Measurements from ENCODE around the gene LPAR5.

The LPAR5 gene

GRCh38 chr12:6614513-6615172 is 21.1 kb downstream of the LPAR5 start:
- H3K36me3 ChIP-seq (replicated peaks; ENCODE audit: low read depth, low read length), result no peaks in the 10 kb centered on the region
- no peaks in the 10 kb centered on the region for H3K27me3 ChIP-seq (ENCODE audit: low read depth, low read length)
- no peak overlapping the region for H3K4me3 ChIP-seq (ENCODE audit: low read length)
- H3K9me3 ChIP-seq (ENCODE audit: insufficient read depth, low read length), result no peaks in the 10 kb centered on the region
- H3K9ac ChIP-seq (ENCODE audit: low read length), result no peak overlapping the region
- H3K4me1 ChIP-seq (ENCODE audit: low read length), result peaks cover 15% of the 10 kb centered on the region
- no peaks in the 10 kb centered on the region for H3K79me2 ChIP-seq (ENCODE audit: low read length)
- TF ChIP-seq CTCF (IDR thresholded peaks at IDR 0.05; ENCODE audit: low read depth, low read length) (no peak), EZH2phosphoT487 (IDR thresholded peaks at IDR 0.05; ENCODE audit: low read depth) (no peak)
- H2AFZ ChIP-seq (ENCODE audit: low read depth, low read length), result no peak overlapping the region
- no peak overlapping the region for H3K27ac ChIP-seq (ENCODE audit: low read length)
- H3K4me2 ChIP-seq (ENCODE audit: low read length), result no peak overlapping the region
- no peaks in the 10 kb centered on the region for H4K20me1 ChIP-seq (ENCODE audit: insufficient read depth, low read length)

GRCh38 chr12:6613776-6614512 is 21.8 kb downstream of the LPAR5 start:
- peaks cover 15% of the 10 kb centered on the region for H3K4me1 ChIP-seq (ENCODE audit: low read length)
- TF ChIP-seq EZH2phosphoT487 (IDR thresholded peaks at IDR 0.05; ENCODE audit: low read depth) (no peak), CTCF (IDR thresholded peaks at IDR 0.05; ENCODE audit: low read depth, low read length) (no peak)
- H3K9ac ChIP-seq (ENCODE audit: low read length), result no peak overlapping the region
- no peaks in the 10 kb centered on the region for H3K36me3 ChIP-seq (replicated peaks; ENCODE audit: low read depth, low read length)
- H4K20me1 ChIP-seq (ENCODE audit: insufficient read depth, low read length), result no peaks in the 10 kb centered on the region
- no peak overlapping the region for H3K4me2 ChIP-seq (ENCODE audit: low read length)
- no peaks in the 10 kb centered on the region for H3K79me2 ChIP-seq (ENCODE audit: low read length)
- no peak overlapping the region for H3K27ac ChIP-seq (ENCODE audit: low read length)
- H3K9me3 ChIP-seq (ENCODE audit: insufficient read depth, low read length), result no peaks in the 10 kb centered on the region
- H3K4me3 ChIP-seq (ENCODE audit: low read length), result no peak overlapping the region
- H3K27me3 ChIP-seq (ENCODE audit: low read depth, low read length), result no peaks in the 10 kb centered on the region
- H2AFZ ChIP-seq (ENCODE audit: low read depth, low read length), result no peak overlapping the region

GRCh38 chr12:6613015-6613775 is 22.6 kb downstream of the LPAR5 start:
- no peak overlapping the region; the same call in 1 of the 2 replicates for H3K4me3 ChIP-seq (ENCODE audit: low read length)
- H3K79me2 ChIP-seq (ENCODE audit: low read length), result no peaks in the 10 kb centered on the region
- H4K20me1 ChIP-seq (ENCODE audit: insufficient read depth, low read length), result no peaks in the 10 kb centered on the region
- peak overlapping the region; percentile 32 for H3K4me2 ChIP-seq (ENCODE audit: low read length)
- H3K27me3 ChIP-seq (ENCODE audit: low read depth, low read length), result no peaks in the 10 kb centered on the region
- no peak for TF ChIP-seq EZH2phosphoT487 (IDR thresholded peaks at IDR 0.05; ENCODE audit: low read depth)
- no peak overlapping the region for H3K9ac ChIP-seq (ENCODE audit: low read length)
- H3K27ac ChIP-seq (ENCODE audit: low read length), result no peak overlapping the region
- H2AFZ ChIP-seq (ENCODE audit: low read depth, low read length), result peak overlapping the region; percentile 54
- H3K4me1 ChIP-seq (ENCODE audit: low read length), result peaks cover 15% of the 10 kb centered on the region
- H3K9me3 ChIP-seq (ENCODE audit: insufficient read depth, low read length), result no peaks in the 10 kb centered on the region
- no peaks in the 10 kb centered on the region for H3K36me3 ChIP-seq (replicated peaks; ENCODE audit: low read depth, low read length)

- 0 out of 2 replicates have a peak overlapping the region, but pooled peaks have one; percentile 54 for H2AFZ ChIP-seq (ENCODE audit: low read depth, low read length)
- no peak overlapping the region for H3K4me3 ChIP-seq (ENCODE audit: low read length)
- no peak overlapping the region for H3K27ac ChIP-seq (ENCODE audit: low read length)
- peaks cover 20% of the 10 kb centered on the region for H3K4me1 ChIP-seq (ENCODE audit: low read length)
- no peaks in the 10 kb centered on the region for H3K36me3 ChIP-seq (replicated peaks; ENCODE audit: low read depth, low read length)
- no peaks in the 10 kb centered on the region for H3K79me2 ChIP-seq (ENCODE audit: low read length)
- H3K4me2 ChIP-seq (ENCODE audit: low read length), result peak overlapping the region; percentile 32
- no peak overlapping the region for H3K9ac ChIP-seq (ENCODE audit: low read length)
- TF ChIP-seq CTCF (IDR thresholded peaks at IDR 0.05; ENCODE audit: low read depth, low read length) (no peak), EZH2phosphoT487 (IDR thresholded peaks at IDR 0.05; ENCODE audit: low read depth) (no peak)
- H3K27me3 ChIP-seq (ENCODE audit: low read depth, low read length), result no peaks in the 10 kb centered on the region
- no peaks in the 10 kb centered on the region for H3K9me3 ChIP-seq (ENCODE audit: insufficient read depth, low read length)
- H4K20me1 ChIP-seq (ENCODE audit: insufficient read depth, low read length), result no peaks in the 10 kb centered on the region
Observed at GRCh38 chr12:6612652-6613014, 23.1 kb downstream of the LPAR5 start.

Measured in OCI-LY3 (cell line).